Measurements from ENCODE around the gene STK16. TPM values are rescaled to one million over a fixed set of nuclear protein-coding genes. Genes with fewer than 3 reads are reported as not detected.

The STK16 gene
- total and polyA plus RNA-seq, 2 of the 13 experiments (the other 11 are each of a cell fraction or from before 2014, with no cell fraction given): 28.0 to 50.9 TPM

DNA sequence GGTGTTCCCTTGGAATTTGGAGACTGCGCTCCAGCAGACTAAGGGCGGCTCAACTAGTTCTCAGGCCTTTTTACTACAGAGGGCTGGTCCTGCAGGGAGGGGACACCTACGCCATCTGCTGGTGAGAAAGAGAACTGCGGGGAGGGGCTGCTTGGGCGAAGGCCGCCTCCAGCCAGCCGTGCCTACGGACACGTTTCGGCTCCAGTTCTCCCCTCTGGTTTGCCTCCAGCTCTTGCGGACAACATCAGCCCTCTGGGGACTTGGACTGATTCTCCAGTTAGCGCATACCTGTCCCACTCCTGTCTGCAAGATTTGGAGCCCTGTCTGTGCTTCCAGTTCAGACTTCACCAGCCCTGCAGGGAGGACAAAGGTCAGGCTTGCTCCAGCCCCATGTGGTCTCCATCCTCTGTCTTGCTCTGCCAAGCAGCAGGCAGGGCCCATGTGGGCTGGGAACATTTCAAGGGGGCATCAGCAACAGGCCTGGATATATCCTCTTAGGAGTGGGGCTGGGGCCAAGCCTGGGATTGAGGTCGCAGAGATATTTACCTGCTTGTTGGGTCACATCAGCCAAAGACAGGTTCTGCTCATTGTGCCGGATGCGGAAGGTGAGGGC lies 53.6 kb downstream of the STK16 start (continued):
- TF ChIP-seq, protein P1, sequence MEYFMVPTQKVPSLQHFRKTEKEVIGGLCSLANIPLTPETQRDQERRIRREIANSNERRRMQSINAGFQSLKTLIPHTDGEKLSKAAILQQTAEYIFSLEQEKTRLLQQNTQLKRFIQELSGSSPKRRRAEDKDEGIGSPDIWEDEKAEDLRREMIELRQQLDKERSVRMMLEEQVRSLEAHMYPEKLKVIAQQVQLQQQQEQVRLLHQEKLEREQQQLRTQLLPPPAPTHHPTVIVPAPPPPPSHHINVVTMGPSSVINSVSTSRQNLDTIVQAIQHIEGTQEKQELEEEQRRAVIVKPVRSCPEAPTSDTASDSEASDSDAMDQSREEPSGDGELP (IDR thresholded peaks at IDR 0.05; ENCODE audit: borderline replicate concordance, low read depth): no peak
- TF ChIP-seq, protein P2, sequence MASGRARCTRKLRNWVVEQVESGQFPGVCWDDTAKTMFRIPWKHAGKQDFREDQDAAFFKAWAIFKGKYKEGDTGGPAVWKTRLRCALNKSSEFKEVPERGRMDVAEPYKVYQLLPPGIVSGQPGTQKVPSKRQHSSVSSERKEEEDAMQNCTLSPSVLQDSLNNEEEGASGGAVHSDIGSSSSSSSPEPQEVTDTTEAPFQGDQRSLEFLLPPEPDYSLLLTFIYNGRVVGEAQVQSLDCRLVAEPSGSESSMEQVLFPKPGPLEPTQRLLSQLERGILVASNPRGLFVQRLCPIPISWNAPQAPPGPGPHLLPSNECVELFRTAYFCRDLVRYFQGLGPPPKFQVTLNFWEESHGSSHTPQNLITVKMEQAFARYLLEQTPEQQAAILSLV (CRISPR knock-in tag; IDR thresholded peaks at IDR 0.05; ENCODE audit: borderline replicate concordance): peak; percentile 74; the same call in 1 of the 2 replicates
- peak; percentile 37; the same call in 1 of the 2 replicates for TF ChIP-seq SP2 (CRISPR knock-in tag; IDR thresholded peaks at IDR 0.05)
- TF ChIP-seq ZC3H13 (CRISPR knock-in tag; IDR thresholded peaks at IDR 0.05): no peak
- TF ChIP-seq ZNF430 (CRISPR knock-in tag; IDR thresholded peaks at IDR 0.05): peak; percentile 34; the same call in 1 of the 2 replicates
- TF ChIP-seq ZSCAN22 (CRISPR knock-in tag; IDR thresholded peaks at IDR 0.05): no peak
- peak; percentile 20 for TF ChIP-seq ZFP36 (IDR thresholded peaks at IDR 0.05; ENCODE audit: borderline replicate concordance, low read depth, low read length, partially characterized antibody)
- TF ChIP-seq NR3C1 (CRISPR knock-in tag; IDR thresholded peaks at IDR 0.05): no peak
- TF ChIP-seq ZBTB20 (CRISPR knock-in tag; IDR thresholded peaks at IDR 0.05; ENCODE audit: borderline replicate concordance, low read depth): peak; percentile 64; the same call in 1 of the 2 replicates
- TF ChIP-seq GATA4 (IDR thresholded peaks at IDR 0.05; ENCODE audit: borderline replicate concordance, low read depth): no peak
- 0 out of 2 replicates have a peak, but pooled peaks have one; percentile 23 for TF ChIP-seq ZNF616 (CRISPR knock-in tag; IDR thresholded peaks at IDR 0.05; ENCODE audit: low read depth)
- TF ChIP-seq, protein P3, sequence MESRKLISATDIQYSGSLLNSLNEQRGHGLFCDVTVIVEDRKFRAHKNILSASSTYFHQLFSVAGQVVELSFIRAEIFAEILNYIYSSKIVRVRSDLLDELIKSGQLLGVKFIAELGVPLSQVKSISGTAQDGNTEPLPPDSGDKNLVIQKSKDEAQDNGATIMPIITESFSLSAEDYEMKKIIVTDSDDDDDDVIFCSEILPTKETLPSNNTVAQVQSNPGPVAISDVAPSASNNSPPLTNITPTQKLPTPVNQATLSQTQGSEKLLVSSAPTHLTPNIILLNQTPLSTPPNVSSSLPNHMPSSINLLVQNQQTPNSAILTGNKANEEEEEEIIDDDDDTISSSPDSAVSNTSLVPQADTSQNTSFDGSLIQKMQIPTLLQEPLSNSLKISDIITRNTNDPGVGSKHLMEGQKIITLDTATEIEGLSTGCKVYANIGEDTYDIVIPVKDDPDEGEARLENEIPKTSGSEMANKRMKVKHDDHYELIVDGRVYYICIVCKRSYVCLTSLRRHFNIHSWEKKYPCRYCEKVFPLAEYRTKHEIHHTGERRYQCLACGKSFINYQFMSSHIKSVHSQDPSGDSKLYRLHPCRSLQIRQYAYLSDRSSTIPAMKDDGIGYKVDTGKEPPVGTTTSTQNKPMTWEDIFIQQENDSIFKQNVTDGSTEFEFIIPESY (CRISPR knock-in tag; IDR thresholded peaks at IDR 0.05): peak; percentile 59; the same call in 1 of the 2 replicates
- TF ChIP-seq, protein P4, sequence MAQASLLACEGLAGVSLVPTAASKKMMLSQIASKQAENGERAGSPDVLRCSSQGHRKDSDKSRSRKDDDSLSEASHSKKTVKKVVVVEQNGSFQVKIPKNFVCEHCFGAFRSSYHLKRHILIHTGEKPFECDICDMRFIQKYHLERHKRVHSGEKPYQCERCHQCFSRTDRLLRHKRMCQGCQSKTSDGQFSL (CRISPR knock-in tag; IDR thresholded peaks at IDR 0.05): no peak
- TF ChIP-seq, protein P5, sequence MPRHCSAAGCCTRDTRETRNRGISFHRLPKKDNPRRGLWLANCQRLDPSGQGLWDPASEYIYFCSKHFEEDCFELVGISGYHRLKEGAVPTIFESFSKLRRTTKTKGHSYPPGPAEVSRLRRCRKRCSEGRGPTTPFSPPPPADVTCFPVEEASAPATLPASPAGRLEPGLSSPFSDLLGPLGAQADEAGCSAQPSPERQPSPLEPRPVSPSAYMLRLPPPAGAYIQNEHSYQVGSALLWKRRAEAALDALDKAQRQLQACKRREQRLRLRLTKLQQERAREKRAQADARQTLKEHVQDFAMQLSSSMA (CRISPR knock-in tag; IDR thresholded peaks at IDR 0.05): no peak
- TF ChIP-seq GATAD1 (CRISPR knock-in tag; IDR thresholded peaks at IDR 0.05): no peak
- no peak for TF ChIP-seq SP1 (IDR thresholded peaks at IDR 0.05)
- 0 out of 2 replicates have a peak, but pooled peaks have one; percentile 30 for TF ChIP-seq SP1 (CRISPR knock-in tag; IDR thresholded peaks at IDR 0.05)
- 0 out of 2 replicates have a peak, but pooled peaks have one; percentile 24 for TF ChIP-seq ZNF160 (CRISPR knock-in tag; IDR thresholded peaks at IDR 0.05)
- TF ChIP-seq GZF1 (CRISPR knock-in tag; IDR thresholded peaks at IDR 0.05): no peak
- TF ChIP-seq, protein P6, sequence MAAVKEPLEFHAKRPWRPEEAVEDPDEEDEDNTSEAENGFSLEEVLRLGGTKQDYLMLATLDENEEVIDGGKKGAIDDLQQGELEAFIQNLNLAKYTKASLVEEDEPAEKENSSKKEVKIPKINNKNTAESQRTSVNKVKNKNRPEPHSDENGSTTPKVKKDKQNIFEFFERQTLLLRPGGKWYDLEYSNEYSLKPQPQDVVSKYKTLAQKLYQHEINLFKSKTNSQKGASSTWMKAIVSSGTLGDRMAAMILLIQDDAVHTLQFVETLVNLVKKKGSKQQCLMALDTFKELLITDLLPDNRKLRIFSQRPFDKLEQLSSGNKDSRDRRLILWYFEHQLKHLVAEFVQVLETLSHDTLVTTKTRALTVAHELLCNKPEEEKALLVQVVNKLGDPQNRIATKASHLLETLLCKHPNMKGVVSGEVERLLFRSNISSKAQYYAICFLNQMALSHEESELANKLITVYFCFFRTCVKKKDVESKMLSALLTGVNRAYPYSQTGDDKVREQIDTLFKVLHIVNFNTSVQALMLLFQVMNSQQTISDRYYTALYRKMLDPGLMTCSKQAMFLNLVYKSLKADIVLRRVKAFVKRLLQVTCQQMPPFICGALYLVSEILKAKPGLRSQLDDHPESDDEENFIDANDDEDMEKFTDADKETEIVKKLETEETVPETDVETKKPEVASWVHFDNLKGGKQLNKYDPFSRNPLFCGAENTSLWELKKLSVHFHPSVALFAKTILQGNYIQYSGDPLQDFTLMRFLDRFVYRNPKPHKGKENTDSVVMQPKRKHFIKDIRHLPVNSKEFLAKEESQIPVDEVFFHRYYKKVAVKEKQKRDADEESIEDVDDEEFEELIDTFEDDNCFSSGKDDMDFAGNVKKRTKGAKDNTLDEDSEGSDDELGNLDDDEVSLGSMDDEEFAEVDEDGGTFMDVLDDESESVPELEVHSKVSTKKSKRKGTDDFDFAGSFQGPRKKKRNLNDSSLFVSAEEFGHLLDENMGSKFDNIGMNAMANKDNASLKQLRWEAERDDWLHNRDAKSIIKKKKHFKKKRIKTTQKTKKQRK (IDR thresholded peaks at IDR 0.05; ENCODE audit: low read length): no peak
- no peak for TF ChIP-seq SATB2 (CRISPR knock-in tag; IDR thresholded peaks at IDR 0.05)
